MCF 10A (cell line): Measurements from ENCODE around the gene PBX1. TPM values are rescaled to one million over a fixed set of nuclear protein-coding genes. Genes with fewer than 3 reads are reported as not detected.

Experiments used
- BruUV-seq: library from RNA; stranded (reverse); fragments of 400-500 nt; replicated peaks from 2 replicates; lab custom pipeline; 2021; lab: Mats Ljungman, UMichigan
- CTCF ChIA-PET: fragments of 300-600 bp; sonication (Branson Sonifier 250); formaldehyde crosslinking; extraction: SDS; loops from one replicate; lab custom pipeline; 2021; ENCODE audit warnings: antibody characterized with exemption, inconsistent platforms; lab: Yijun Ruan, JAX
- POLR2A ChIA-PET: fragments of 300-600, 350-650 bp; sonication (Branson Sonifier 250); formaldehyde crosslinking; extraction: SDS; loops from one replicate; lab custom pipeline; 2020; ENCODE audit warnings: antibody characterized with exemption, inconsistent platforms; lab: Yijun Ruan, JAX
- DNase-seq: peaks from one replicate; pipeline ENCODE4 v3.0.0-alpha.2; 2018; ENCODE audit not compliant: unreplicated experiment
- H3K27ac Mint-ChIP-seq: one replicate; pipeline ENCODE4 v1.8.0; 2022; ENCODE audit warnings: mild to moderate bottlenecking, low read depth, mixed read lengths; ENCODE audit not compliant: unreplicated experiment
- H3K27me3 Mint-ChIP-seq: one replicate; pipeline ENCODE4 v1.8.0; 2022; ENCODE audit warnings: mixed read lengths; ENCODE audit not compliant: insufficient read depth, unreplicated experiment
- H3K36me3 Mint-ChIP-seq: one replicate; pipeline ENCODE4 v1.8.0; 2022; ENCODE audit warnings: mild to moderate bottlenecking, moderate library complexity, mixed read lengths; ENCODE audit not compliant: insufficient read depth, unreplicated experiment
- H3K4me1 Mint-ChIP-seq: one replicate; pipeline ENCODE4 v1.8.0; 2022; ENCODE audit warnings: mixed read lengths; ENCODE audit not compliant: insufficient read depth, unreplicated experiment
- H3K4me3 Mint-ChIP-seq: one replicate; pipeline ENCODE4 v1.8.0; 2022; ENCODE audit warnings: mild to moderate bottlenecking, moderate library complexity, mixed read lengths; ENCODE audit not compliant: unreplicated experiment
- H3K9me3 Mint-ChIP-seq: one replicate; pipeline ENCODE4 v1.8.0; 2022; ENCODE audit warnings: mixed read lengths; ENCODE audit not compliant: unreplicated experiment
- intact Hi-C: fragments of 100-400 bp; cut with micrococcal nuclease; formaldehyde crosslinking; loops from 2 replicates; pipeline ENCODE4 v1.14.1; 2022
- total RNA-seq: library from RNA; stranded (reverse); gene quantifications from 2 replicates; pipeline ENCODE4 v1.2.3, GENCODE V29; 2022
- TF ChIP-seq, protein P1 (sequence below): fragments of 200-600 bp; IDR thresholded peaks from one replicate; pipeline ENCODE4 v1.8.0; 2022; ENCODE audit warnings: antibody characterized with exemption, mild to moderate bottlenecking; ENCODE audit not compliant: unreplicated experiment

The PBX1 gene
- total RNA-seq, 1 experiment from 2014 or later: 5.8 TPM

DNA sequence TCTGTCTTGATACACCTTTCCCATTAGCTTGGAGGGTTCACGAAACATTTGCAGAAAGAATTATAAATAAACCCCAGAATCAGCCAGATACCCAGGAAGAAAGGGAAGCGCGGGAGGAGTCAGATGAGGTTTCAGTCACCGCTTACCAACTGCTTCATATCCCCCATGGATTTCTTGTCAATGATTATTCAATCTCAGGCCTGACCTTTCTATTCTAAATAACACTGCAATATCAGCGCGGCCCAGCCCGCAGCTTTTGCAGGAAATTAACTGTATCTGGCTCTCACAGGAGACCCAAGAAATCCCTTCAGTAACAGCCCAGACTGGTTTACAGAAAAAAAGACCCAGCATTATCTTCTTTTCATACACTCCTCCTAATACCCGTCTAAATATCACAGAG, 308.6 kb downstream of the PBX1 start:
- ChIA-PET POLR2A (no interaction called here), CTCF (interaction anchor here (0.5 to 0.9 kb wide), 2 partner anchors 81 to 93 kb away, joined by 3 to 5 read pairs; no protein-coding TSS in a partner anchor)
- no peak for DNase-seq
- Mint-ChIP-seq H3K27me3 (peaks cover 11% of the 10 kb centered on the region), H3K4me1 (no peaks in the 10 kb centered on the region), H3K27ac (no peak overlapping the region), H3K36me3 (no peaks in the 10 kb centered on the region), H3K9me3 (no peaks in the 10 kb centered on the region), H3K4me3 (no peak overlapping the region)
- TF ChIP-seq, protein P1, sequence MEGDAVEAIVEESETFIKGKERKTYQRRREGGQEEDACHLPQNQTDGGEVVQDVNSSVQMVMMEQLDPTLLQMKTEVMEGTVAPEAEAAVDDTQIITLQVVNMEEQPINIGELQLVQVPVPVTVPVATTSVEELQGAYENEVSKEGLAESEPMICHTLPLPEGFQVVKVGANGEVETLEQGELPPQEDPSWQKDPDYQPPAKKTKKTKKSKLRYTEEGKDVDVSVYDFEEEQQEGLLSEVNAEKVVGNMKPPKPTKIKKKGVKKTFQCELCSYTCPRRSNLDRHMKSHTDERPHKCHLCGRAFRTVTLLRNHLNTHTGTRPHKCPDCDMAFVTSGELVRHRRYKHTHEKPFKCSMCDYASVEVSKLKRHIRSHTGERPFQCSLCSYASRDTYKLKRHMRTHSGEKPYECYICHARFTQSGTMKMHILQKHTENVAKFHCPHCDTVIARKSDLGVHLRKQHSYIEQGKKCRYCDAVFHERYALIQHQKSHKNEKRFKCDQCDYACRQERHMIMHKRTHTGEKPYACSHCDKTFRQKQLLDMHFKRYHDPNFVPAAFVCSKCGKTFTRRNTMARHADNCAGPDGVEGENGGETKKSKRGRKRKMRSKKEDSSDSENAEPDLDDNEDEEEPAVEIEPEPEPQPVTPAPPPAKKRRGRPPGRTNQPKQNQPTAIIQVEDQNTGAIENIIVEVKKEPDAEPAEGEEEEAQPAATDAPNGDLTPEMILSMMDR: no peak
- no TSS peak for BruUV-seq
- intact Hi-C loops: no loop called here

DNA sequence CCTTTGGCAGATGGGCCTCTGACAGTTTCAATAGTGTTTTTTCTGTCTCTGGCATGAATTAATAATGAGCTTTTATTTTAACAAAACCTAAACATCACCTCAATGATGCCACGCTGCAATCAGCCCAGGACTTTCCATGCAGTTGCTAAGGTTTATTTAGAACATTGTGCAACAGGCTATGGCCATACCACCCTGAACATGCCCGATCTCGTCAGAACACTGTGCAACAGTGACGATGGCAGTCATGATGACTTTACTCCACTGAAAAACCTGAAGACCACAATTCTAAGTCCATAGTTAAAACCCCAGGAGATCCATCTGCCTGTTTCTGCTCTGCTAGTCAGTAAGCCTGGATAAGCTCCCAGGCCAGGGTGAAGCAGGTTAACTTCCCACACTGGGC, 310.0 kb downstream of the PBX1 start:
- intact Hi-C loops: no loop called here

DNA sequence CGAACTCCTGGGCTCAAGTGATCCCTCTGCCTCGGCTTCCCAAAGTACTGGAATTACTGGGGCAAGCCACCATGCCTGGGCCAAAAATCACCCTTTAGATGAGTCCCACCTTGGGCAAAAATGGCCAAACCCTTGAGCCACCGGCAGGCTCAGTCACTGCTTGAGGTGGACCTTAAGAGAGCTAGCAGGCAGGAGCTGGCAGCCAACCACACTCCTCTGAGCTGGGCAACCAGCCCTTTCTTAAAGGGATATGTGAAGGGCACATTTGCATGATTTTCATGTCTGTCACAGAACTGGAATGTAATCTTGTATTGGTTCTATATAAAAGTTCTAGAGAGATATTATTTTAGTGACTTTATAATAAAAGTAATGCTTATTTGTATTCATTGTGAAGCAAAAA, 316.5 kb downstream of the PBX1 start:
- Mint-ChIP-seq H3K4me3 (no peak overlapping the region), H3K27ac (no peak overlapping the region), H3K4me1 (no peaks in the 10 kb centered on the region), H3K9me3 (no peaks in the 10 kb centered on the region), H3K36me3 (no peaks in the 10 kb centered on the region), H3K27me3 (no peaks in the 10 kb centered on the region)
- CTCF ChIA-PET: interaction anchor here (0.6 to 0.7 kb wide), 2 partner anchors 97 to 198 kb away, joined by 3 read pairs; no protein-coding TSS in a partner anchor
- TF ChIP-seq, protein P1: no peak
- BruUV-seq: no TSS peak
- POLR2A ChIA-PET: no interaction called here
- intact Hi-C loops: no loop called here
- DNase-seq: no peak

More for the DNA sequence above, 310.0 kb downstream of the PBX1 start:
- H3K4me3 Mint-ChIP-seq: no peak overlapping the region
- no peaks in the 10 kb centered on the region for H3K4me1 Mint-ChIP-seq
- H3K27ac Mint-ChIP-seq: no peak overlapping the region
- H3K9me3 Mint-ChIP-seq: no peaks in the 10 kb centered on the region
- peak; percentile 39 for DNase-seq
- H3K36me3 Mint-ChIP-seq: no peaks in the 10 kb centered on the region
- CTCF ChIA-PET: interaction anchor here (0.6 to 1.0 kb wide), 2 partner anchors 51 to 53 kb away, joined by 3 read pairs; no protein-coding TSS in a partner anchor
- no TSS peak for BruUV-seq
- H3K27me3 Mint-ChIP-seq: peaks cover under 1% of the 10 kb centered on the region
- TF ChIP-seq, protein P1: no peak
- POLR2A ChIA-PET: interaction anchor here (0.7 kb wide), 2 partner anchors 9 to 178 kb away, joined by 3 to 4 read pairs; no protein-coding TSS in a partner anchor

DNA sequence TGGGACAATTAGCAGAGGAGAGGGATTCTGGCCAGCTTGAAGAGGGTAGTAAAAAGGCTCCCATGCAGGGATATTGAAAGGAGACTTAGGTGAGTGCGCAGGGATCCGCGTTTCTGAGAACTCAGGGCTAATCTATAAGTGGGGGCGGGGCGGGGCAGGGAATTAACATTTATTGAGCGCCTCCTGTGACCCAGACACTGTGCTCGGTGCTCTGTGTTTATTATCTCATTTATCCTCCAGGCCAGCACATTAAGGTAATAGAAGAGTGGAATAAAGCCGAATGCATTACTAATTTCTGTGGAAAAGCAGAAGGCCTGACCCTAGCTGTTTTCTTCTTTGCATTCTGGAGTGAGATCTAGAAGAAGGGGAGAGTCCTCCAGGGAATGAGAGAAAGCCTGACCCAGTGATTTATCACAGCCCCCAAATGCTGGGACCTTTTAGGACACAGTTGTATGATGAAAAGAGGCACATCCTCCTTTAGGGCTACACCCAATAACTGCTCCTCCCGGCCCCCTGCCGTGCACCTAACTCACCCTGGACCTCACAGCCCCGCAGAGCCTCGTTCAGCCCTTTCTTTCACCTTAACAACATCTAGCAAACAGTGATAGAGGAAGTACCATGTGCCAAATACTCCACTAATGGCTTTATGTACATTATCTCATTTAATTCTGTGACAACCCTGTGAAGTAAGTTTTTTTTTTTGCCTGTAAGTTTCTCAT, 317.6 kb downstream of the PBX1 start:
- no TSS peak for BruUV-seq
- no peaks in the 10 kb centered on the region for H3K9me3 Mint-ChIP-seq
- no peaks in the 10 kb centered on the region for H3K4me1 Mint-ChIP-seq
- no peaks in the 10 kb centered on the region for H3K36me3 Mint-ChIP-seq
- no peaks in the 10 kb centered on the region for H3K27me3 Mint-ChIP-seq
- ChIA-PET POLR2A (no interaction called here), CTCF (interaction anchor here (0.6 kb wide), 1 partner anchor 1701 kb away, joined by 3 read pairs; no protein-coding TSS in a partner anchor)
- no peak for DNase-seq
- TF ChIP-seq, protein P1: no peak
- intact Hi-C loops: no loop called here
- no peak overlapping the region for H3K4me3 Mint-ChIP-seq
- H3K27ac Mint-ChIP-seq: no peak overlapping the region
